GM12865 (cell line): Measurements from ENCODE around the gene CDK15.
A peak's percentile ranks its signal among the peaks of the same experiment; 100 is the strongest.

Source experiments
- DNase-seq: peaks from one replicate; pipeline ENCODE4 v3.0.0; 2010; ENCODE audit warnings: low read depth
- H3K4me3 ChIP-seq: 2 replicates; pipeline ENCODE4 v1.5.1; 2011; ENCODE audit warnings: mild to moderate bottlenecking, low read depth, low read length, control low read depth
- CTCF ChIP-seq: IDR thresholded peaks from 2 replicates; pipeline ENCODE4 v1.5.1; 2011; ENCODE audit warnings: low read length, control low read depth, low read depth, inconsistent platforms; ENCODE audit not compliant: insufficient read depth; ENCODE audit errors: missing control alignments

Gene CDK15

GRCh38 chr2:201788371-201788770 lies 18.0 kb upstream of the CDK15 start:
- no peak overlapping the region for H3K4me3 ChIP-seq
- TF ChIP-seq CTCF, result no peak
- DNase-seq, result no peak

GRCh38 chr2:201789395-201789794 lies 16.9 kb upstream of the CDK15 start:
- no peak overlapping the region for H3K4me3 ChIP-seq
- TF ChIP-seq CTCF, result no peak
- DNase-seq, result no peak

- TF ChIP-seq CTCF, result no peak
- DNase-seq, result no peak
- H3K4me3 ChIP-seq, result no peak overlapping the region
Measured at GRCh38 chr2:201790291-201790690, 16.0 kb upstream of the CDK15 start.

GRCh38 chr2:201790989-201791388 lies 15.3 kb upstream of the CDK15 start:
- no peak overlapping the region for H3K4me3 ChIP-seq
- no peak for DNase-seq
- no peak for TF ChIP-seq CTCF

GRCh38 chr2:201793631-201794030 lies 12.7 kb upstream of the CDK15 start:
- no peak overlapping the region for H3K4me3 ChIP-seq
- no peak for TF ChIP-seq CTCF
- no peak for DNase-seq

GRCh38 chr2:201794294-201794693 lies 12.0 kb upstream of the CDK15 start:
- TF ChIP-seq CTCF, result no peak
- H3K4me3 ChIP-seq, result no peak overlapping the region
- DNase-seq, result no peak

GRCh38 chr2:201795607-201796477 lies 10.5 kb upstream of the CDK15 start:
- no peak overlapping the region for H3K4me3 ChIP-seq
- peak; percentile 31 for DNase-seq
- peak; percentile 52 for TF ChIP-seq CTCF
